Measurements from ENCODE around the gene ZC3H12D.

GRCh38 chr6:149403534-149403933 lies 81.3 kb downstream of the ZC3H12D start:
- TF ChIP-seq CTCF (IDR thresholded peaks at IDR 0.05; ENCODE audit: low read length) (no peak), EZH2 (optimal IDR thresholded peaks at IDR 0.05; ENCODE audit: low read depth, low read length) (no peak)

Measured in MM.1S (cell line).